Limb (tissue), 2 donors: ENCODE data around the gene LYPD1.
A peak's percentile ranks its signal among the peaks of the same experiment; 100 is the strongest.

Experiments
- DNase-seq, 2 donors: peaks; one replicate each; pipeline ENCODE4 v3.0.0-alpha.2; 2016; ENCODE audit errors: extremely low spot score in 2 of 2

LYPD1 gene

GRCh38 chr2:132638313-132639040 lies 31.5 kb downstream of the LYPD1 start:
- no peak for DNase-seq

DNA sequence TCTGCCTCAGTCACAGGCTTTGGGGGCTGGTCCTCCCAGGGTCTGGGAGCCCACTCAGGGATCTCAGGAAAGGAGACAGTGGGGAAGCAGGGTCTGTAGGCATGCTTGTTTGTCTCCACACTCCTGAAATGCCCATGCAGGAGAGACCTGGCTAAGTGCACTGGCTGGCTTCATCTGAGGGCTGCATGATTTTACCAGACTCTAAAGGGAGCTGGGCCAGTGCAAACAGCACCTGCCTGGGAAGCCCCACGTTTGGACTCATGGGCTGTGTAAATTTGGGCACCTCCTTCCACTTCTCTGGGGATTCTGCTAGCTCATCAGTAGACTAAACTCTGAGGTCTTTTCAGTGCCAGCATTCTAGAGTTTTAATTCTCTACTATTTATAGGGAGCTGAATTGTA lies 33.7 kb downstream of the LYPD1 start:
- no peak for DNase-seq

- no peak for DNase-seq
These were observed 36.4 kb downstream of the LYPD1 start for GRCh38 chr2:132633635-132634034.

GRCh38 chr2:132632000-132632649 lies 37.9 kb downstream of the LYPD1 start:
- DNase-seq, result peak in 1 of 2 donors; percentile 28

- no peak for DNase-seq
These were observed 42.5 kb downstream of the LYPD1 start for GRCh38 chr2:132627536-132627935.

- peak in 1 of 2 donors; percentile 30 for DNase-seq
These were observed 46.7 kb downstream of the LYPD1 start for GRCh38 chr2:132623096-132623839.

- DNase-seq, result no peak
These were observed 48.7 kb downstream of the LYPD1 start for GRCh38 chr2:132621131-132621875.

GRCh38 chr2:132620115-132620514 lies 49.9 kb downstream of the LYPD1 start:
- no peak for DNase-seq

DNA sequence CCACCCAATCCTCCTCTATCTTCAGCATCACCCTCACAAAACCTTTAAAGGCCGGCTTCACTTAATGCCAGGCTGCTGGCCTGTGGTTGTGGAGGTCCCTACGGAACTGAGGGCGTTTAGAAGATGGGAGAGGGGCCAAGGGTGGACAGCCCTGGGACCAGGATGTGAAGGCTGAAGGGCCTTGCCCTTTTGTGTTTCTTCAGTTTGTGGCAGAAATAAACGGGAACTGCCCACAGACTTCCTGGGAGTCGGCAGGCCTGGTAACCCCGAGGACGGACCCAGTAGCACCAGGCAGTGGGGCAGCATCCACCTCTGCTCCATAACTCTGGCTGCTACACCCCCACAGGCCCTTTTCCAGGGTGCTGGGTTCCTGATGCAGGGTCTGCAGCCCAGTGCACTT lies 51.3 kb downstream of the LYPD1 start:
- no peak for DNase-seq

GRCh38 chr2:132617989-132618388 lies 52.0 kb downstream of the LYPD1 start:
- DNase-seq, result no peak

DNA sequence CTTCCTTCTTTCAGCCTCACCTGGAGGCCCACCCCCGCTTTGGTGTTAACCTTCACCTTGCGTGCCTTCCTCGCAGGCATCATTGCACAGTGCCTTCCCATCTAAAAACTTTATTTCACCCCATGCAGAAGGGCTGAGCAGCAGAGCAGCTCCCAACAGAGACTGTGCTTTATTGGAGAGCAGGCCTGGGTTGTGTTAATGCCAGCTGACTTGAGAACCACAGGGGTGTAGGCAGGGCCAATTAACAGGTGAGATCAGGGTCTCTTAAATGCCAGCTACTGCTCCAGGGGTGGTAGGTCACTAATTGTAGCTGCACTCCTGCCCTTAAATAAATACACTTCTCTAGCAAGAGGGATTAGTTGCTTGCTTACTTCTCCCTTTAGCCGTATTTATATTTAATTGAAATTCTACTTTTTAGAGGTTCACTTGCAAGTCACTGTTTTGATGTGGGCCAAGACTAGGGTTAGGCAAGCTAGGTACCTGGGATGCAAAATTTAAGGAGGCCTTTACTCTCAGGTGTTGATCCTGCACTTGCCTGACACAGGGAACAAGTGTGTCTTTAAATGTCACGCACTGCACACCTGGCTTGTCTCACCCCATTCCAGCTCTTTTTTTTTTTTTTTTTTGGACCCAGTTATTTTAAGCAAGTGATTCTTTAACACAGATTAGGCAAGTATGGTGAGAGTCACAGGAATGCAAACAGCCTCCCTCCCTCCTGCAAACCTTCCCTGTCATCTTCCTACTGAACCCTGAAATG lies 54.5 kb downstream of the LYPD1 start:
- no peak for DNase-seq

DNA sequence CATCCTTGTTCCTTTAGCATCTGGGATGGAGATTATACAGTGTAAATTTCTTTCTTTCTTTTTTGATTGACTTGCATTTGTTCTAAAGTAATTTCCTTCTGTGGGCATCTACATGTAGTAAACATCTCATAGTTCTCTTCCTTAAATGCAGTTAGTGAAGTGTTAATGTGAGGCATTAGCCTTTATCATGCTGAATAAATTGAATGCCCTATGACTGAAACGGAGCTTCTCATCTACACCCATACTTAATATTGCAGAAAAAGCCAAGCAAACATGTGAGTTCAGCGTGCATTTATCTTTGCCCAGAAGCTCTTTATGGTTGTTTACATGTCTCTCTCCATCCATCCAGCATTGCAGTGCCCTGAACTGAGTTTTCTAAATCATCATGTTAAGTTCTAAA lies 58.3 kb downstream of the LYPD1 start:
- no peak for DNase-seq

DNA sequence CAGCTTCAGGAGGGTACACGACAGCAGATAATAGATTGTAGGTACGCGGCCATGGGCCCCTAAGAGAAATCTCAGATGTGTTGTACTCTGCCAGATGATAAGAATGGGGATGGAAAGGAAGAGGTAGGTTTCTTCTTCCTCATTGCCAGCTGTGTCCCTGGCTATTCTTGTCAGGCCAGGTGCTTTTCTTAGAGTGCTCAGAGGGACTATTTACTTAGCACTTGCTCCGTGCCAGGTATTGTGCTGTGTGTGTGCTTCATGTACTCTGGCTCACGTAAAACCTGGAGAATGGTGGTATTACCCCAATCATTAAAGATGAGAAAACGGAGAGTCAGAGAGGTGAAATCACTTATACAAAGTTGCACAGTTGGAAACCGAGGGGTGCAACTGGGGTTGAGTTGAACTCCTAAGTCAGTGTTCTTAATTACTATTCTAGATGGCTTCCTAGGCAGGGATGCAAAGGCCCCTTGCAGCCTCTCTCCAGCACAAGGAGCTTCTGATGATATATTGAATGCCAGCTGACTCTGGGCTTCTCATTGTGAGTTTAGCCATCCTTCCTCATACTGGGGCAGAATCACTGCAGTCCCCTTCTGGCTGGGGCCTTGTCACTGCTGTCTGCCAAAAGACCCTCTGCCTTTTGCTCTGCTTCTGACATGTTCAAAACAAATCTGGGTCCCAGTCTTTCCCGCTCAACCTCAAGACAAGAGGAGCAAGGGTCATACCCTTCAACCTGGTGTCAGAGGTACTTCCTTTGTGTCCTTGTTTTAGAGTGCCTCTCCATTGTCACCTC lies 60.7 kb downstream of the LYPD1 start:
- DNase-seq, result no peak

GRCh38 chr2:132608311-132608710 lies 61.7 kb downstream of the LYPD1 start:
- DNase-seq, result no peak

DNA sequence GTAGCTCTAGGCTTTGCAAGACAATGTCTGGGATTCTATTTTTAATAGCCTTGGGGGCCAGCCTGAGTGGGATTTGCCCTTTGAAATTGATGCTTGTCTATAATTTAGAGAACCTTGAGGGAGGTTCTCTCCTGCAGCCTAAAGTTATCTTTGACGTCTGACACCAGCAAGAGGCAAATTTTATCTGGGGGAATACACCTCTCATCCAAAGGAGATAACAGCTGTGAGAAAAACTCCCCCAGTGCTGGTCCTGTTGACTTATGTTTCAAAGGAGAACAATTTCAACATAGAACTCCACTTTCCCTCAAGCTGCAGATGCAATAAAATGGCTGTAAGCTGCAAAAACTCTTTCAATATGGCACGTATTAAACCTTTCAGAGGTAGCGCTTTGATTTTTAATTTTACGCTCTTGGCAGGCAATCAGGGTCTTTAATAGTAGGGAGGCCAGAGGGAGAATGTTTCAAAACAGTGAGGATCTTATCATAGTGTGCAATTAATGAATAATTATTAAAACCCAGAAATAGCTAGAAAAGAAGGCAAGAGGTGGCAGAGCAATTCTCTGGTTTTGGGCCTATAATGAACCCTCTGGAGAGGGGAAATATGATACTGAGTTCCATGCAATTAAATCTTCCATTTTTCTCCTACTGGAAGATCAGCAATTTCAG lies 62.4 kb downstream of the LYPD1 start:
- DNase-seq, result no peak

GRCh38 chr2:132606649-132607048 lies 63.4 kb downstream of the LYPD1 start:
- no peak for DNase-seq

GRCh38 chr2:132605236-132606180 lies 64.5 kb downstream of the LYPD1 start:
- no peak for DNase-seq

DNA sequence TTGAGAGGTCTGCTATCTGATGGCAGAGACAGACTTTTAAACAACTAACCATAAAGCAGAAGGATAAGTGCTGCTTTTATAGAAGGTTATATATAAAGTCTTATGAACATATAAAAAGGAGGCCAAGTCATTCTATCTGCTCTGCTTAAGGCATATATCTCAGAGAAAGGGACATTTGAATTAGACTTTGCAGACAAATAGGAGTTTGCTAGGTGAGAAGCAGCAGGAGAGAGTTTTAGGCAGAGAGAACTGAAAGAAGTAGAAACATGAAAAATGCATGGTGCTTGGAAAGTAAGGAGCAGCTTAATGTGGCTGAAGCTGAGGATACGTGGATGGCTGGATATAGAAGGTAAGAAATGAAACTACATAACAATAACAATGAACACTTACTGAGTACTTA lies 65.4 kb downstream of the LYPD1 start:
- DNase-seq, result no peak

- DNase-seq, result no peak
These were observed 70.4 kb downstream of the LYPD1 start for GRCh38 chr2:132599556-132599955.
